HG03196 (cell line): ENCODE measurements around the gene NAPB.

Experiments used
- ATAC-seq: cut with Tn5 transposase; IDR thresholded peaks from one replicate; pipeline ENCODE4 v1.9.1; 2021; ENCODE audit not compliant: unreplicated experiment

NAPB gene

DNA sequence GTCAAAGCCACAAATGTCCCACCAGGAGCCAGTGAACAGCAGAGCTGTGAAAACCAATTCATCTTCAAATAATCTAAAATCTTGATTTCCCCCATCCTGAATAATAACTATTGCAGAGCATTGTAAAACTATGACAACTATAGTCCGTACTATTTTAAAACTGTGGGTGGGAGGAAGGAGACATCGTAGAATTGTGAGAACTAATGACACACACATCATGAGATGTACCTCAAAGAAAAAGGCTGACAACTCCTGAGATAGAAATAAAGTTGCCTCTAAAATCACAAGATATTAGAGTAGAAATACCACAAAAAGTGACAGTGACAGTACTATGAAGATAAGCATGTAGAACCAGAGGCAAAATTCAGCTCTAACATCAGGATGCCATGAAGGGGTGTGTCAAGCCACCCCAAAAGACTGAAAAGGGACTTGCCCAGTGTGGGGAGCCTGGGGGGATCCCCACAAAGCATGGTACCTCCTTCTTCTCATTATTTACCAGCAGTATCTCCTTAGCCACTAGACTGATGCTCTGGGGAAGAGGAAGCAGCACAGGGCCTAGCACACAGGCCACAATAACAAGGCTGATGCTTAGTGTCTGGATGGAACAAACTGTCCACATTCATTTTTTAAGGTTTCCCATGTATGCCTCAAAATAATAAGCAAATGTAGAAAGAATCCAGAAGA is 13.4 kb downstream of the NAPB start:
- ATAC-seq: no peak

DNA sequence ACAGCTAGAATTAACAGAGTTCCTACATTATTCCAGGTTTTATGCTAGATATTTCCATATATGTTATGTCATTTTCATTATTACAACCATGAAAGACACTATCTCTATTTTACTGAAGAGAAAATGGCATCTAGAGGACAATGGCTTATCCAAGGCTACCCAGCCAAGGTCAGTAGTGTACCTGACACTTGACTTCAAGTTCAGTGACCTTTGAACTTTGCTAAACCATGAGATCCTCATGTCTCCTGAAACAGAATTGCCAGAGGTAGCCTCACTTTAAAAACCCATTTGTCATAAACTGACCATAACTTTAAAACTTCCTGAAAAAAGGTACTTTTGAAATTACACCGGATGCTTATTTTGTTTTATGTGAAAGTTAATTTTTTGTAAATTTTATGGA is 14.4 kb downstream of the NAPB start:
- no peak for ATAC-seq

DNA sequence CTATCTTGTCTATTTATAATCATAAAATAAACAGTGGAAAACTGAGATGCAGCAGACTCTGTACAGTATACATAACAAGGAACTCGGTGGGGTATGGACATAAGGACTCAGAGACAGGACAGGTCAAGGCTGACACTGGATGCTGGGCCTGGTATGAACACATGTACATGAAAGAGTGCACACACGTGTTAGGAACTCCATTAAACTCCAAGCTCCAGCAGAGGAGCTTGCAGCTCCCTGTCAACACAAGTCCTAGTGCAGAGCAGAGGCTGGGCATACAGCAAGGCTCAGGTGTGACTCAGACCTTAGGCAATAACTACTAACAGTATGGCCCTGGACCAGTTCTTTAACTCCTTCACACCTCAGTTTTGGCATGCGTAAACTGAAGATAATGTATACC is 17.1 kb downstream of the NAPB start:
- no peak for ATAC-seq

DNA sequence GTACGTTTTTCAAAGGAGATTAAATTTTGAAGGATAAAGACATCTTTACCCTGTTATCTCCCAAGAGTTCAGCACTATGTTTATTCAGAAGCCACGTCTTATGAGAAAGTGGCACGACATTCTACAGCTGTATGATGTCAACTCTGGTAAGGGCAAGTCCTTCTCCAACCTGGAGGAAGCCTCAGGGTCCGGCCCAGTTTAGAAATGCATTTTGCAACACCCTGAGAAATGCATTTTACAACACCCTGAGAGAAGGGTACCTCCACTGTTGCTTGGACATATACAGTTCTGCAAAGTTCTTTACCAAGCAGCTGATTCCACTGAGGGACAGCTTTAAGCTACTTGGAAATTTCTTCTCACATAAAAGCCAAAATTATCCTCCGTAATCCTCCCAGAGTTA is 17.5 kb downstream of the NAPB start:
- no peak for ATAC-seq

DNA sequence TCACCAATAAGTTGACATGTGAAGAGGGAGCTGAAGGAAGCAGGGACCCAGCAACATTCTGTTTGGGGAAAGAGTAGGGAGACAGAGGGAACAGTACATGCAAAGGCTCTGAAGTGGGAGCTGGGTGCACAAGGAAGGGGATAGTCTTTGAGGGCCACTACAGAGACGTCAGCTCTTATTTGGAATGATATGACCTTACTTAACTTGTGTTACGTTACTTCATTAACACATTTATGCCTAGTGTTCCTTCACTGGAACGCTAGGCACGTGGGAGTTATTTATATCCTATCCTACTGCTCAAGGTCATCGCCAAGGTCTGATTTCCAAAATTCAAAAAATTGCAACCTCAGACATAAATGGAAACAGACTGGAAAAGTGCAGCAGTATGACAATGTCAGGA is 20.2 kb downstream of the NAPB start:
- ATAC-seq: no peak

DNA sequence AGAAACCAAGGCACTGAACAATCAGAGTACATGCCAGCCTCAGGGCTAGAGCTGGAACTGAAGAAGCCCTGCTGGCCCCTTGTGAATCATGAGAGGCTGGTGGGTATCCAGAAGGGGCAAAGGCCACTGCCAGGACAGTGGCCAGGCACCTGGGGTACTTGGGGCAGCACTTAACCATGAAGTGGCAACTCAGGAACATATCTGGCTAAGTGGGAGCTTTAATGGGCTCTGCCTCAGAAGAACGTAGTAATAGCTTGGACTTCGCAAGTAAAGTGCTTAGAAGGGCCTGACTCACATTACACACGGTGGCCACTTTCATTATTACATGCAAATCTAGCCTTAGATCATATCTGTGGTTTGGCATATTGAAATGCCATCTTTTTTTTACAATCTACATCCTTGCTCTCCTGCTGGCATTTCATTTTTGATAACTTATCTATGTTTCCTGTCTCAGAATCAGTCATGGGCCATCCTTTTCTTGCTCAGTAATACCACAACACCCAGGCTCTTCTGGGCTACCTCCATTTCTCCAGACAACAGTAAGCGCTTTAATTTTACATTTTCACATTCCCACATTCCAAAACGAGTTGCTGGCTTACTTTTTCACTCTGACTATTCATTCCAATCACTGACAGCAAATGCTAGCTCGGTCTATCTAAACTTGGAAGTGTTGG is 21.6 kb downstream of the NAPB start:
- no peak for ATAC-seq

DNA sequence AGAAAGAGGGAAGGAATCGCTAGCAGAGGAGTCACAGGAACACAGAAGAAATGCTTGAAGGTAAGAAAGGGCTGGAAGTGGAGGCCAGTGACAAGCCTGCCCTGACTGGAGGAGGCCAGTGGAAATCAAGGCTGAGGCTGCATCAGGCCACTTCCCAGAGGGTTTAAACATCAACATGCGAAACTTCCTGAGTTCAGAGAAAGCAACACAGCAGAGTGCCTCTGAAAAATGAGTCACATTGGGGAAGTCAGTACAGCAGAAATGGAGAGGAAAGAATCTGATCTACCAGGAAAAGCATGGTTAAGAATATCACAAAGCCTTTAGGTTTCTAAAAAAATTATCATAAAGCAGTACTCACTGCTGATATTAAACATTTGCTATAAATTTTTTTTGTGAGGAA is 23.3 kb downstream of the NAPB start:
- no peak for ATAC-seq

DNA sequence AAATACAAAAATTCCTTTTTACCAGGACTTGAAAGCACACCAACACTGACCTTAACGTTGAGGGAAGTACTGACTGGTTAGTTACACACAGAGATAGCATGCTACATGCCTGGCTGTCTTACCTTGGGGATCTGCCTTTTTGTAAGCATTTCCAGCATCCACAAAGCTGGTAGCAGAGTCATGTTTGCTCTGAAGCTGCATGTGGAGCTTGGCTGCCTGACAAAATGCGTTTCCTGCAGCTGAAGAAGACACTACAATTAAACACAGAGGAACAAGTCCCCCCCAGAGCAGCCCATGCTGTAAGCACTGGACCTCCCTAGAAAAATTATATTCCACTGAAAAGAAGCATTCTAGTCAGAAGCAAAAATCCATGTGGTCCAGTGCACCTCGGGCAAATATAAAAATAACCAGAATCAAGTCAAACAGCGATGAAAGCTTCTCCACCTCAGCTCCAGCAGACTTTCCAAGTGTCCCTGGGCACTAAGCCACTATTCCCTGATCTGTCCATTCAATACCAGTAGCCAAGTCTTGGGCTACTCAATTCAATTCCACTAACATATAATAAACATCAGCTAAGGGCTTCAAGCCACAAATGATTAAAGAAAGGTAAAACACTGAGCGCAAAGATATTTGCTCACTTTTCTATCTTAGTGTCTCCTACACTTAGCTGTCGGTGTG is 24.2 kb downstream of the NAPB start:
- no peak for ATAC-seq

DNA sequence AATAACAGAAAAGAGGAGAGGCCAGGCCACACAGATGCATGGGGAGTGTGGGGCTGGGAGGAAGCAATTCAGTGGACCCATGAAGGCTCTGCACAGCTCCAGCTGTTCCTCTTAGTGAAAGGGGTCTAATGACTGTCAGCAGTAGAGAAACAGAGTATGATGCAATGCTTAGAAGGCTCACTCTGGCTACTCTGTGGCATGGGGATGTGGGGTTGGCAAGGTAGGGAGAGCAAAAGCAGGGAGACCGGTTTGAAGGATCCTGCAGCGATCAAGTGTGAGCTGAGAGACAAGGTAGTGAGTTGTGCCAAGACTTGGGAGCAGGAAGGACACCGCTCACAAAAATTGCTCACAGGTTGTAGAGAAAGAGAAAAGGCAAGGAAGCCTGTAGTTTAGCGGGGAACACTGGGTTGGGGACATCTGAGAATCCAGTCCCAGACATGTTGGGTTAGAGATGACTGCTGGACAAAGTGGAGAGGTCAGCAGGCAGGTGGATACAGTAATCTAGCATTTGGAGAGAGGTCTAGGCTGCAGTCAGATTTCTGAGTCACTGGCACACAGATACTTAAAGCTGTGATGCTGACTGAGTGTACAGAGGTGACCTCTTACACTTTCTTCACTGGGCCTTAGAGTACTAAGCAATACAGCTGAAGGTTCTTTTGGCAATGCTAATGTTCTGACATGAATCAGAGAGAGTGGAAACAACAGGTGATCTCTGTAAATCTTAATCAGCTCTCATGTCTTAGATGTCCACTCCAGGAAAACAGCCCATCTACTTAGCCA is 27.1 kb downstream of the NAPB start:
- ATAC-seq: no peak

DNA sequence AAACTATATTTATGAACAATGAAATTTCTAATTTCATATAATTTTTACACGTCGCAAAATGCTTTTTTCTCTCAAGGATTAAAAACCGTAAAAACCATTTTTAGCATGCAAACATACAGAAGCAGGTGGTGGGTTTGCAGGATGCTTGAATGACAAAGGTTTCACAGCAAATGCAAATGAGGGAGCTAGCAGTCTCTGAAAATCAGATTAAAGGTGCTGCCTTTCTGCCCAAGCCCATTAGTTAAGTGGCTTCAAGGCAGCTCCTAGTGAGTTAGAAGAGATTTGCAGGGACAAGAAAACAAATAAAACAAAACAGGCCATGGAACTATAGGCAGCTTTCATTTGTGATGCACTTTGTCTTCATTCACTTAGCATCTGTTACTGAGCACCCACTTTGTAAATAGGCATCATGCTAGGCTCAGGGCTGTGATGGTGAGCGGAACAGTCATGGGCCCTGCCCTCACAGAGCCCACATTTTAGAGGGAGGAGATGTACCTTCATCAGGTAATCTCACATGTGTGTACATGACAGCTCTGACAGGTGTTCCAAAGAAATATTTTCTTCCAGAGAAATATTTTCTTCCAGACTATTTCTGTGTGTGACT is 29.5 kb downstream of the NAPB start:
- ATAC-seq: no peak

DNA sequence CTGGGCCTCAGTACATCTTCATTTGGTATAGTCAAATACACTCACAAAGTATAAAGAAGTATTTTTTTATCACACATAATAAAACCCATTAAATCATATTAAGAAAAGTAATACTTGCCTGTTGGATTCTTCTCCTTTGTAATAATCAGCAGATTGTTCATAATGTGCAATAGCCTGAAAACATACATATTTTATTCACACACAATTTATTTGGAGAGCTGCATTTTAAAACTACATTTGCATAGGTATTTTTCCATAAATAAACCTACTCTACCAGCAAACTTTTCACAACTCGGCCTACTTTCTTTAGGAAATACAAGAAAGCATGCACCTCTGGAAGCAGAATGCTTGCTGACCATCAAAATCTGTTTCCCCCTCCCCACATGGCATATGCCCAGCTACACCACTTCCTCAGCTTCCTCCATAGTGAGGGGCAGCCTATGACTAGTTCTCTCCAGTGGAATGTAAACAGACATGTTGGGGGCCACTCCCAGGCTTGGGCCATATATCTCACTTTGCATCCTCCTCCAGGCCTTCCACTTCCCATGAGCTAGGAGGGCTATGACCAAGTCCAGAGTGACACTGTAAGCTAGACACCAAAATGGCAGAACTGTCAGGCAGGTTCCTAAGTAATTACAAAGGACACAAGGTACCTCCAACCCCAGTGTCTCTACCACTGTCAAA is 31.1 kb downstream of the NAPB start:
- ATAC-seq: no peak

DNA sequence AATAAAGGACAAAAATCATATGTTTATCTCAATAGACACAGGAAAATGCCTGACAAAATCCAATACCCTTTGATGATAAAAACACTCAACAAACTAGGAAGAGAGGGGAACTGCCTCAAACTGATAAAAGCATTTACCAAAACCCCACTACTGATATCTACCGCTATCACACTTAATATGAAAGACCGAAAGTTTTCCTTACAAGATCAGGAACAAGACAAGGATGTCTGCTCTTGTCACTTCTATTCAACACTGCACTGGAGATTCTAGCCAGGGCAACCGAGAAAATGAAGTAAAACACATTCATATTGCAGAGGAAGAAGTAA is 34.2 kb downstream of the NAPB start:
- no peak for ATAC-seq

DNA sequence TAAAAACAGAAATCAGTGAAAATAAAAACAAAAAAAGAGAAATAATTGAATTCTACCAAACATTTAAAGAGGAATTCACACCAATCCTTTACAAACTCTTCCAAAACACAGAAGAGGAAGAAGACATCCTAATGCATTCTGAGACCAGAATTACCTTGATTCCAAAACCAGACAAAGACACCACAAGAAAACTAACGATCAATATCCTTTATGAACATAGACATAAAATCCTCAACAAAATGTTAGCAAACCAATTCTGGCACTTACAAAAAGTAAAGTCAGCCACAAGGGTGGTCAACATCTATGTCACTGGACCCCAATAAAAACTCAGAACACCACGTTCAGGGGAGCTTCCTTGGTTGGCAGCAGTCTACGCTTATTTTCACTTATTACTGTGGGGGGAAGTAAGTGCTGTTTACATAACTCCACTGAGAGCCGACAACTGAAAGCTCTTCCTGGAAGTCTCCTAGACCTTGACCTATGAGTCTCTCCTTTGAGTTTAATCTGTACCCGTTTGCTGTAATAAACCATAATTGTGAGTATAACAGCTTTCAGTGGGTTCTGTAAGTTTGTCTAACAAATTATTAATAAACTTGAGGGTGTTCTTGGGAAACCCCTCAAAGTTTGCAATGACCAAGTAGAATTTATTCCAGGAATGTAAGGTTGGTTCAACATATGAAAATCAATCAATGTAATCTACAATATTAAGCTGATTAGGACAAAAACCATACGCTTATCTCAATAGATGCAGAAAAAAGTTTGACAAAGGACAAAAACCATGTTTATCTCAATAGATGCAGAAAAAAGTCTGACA is 34.8 kb downstream of the NAPB start:
- ATAC-seq: no peak

DNA sequence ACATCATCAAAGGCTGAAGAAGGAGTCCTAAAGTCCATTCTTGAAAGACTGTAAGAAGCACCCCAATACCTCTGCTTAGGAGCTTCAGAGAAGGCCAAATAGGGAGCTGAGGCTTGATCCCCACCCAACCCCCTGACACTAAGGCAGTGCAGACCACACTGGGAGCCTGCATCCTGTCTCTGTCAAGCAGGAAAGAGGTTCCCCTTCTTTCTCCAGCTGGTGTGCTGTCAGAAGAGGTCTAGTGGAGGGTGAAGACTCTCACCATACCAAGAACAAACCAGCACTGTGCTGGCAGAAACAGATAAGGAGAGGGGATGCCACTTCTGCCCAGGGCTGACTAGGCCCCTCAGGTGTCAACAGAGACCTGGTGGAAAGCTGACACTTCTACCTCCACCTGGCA is 39.4 kb downstream of the NAPB start:
- ATAC-seq: no peak

DNA sequence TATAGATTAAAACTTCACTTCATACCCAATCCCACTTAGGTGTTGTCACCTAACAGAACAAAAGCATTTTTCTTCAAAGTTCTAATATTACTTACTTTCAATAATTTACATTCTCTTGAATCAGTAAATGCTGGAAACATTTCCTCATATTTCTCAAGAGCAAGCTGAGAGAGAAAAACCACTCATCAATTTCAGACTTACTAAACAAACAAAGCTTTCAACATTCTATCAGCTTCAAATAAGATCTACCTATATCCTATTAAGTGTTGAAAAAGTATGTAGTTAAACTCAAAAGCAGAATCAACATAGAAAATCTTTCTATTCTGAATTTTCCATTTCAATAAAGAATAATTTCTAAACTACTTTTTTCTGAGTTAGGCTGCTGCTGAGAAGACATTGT is 41.5 kb downstream of the NAPB start:
- ATAC-seq: no peak

DNA sequence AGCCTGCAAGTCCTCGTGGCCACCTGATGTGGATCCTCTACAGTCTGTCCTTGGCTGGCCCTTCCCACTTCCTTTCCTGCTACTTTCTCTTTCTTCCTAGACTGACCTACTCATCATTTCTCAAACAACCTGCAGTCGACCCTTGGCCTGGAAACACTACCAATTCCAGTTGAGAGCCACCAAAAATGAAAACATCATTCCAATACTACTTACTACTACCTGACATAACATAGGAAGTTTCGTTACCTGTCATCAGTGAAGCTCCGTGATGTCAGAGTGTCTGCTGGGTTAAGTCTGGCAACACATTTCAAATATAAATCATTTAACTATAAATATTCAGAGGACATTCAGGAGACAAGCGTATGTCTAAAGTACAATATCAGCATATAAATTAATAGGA is 45.5 kb downstream of the NAPB start:
- ATAC-seq: no peak

DNA sequence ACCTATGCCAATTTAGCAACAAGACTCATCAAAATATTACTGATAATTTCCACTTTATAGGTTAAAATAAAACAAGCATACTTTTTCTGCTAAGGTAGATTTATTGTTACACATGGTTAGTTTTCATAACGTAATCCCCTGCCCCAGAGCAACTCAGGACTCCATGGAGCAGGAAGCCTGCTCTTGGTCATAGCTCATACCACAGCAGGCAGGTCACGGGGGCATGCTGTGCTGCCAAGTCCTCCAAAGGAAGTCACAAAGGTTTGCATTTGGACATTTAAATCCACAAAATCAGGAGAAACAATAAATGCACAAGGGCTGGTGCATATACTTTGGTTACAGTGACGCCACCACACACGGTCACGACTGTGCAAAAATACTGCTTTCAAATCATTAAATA is 46.8 kb downstream of the NAPB start:
- ATAC-seq: no peak

DNA sequence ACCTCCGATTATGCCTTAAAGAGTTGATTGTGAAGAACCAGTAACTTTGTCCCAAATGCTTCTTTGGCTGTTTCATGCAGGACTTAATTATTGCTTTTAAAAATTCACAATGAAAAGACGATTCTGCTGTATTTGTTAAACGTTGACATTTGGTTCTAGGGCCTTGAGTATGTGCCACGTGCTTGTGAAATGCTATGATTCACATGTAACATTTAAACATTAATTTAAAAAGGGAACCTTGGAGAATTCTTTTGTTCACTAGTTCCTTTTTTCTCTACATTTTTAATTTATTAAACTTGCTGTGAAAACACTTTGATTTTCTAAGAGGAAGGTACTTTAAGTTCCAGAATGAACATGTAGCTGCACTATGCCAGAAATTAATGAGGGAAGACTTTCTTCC is 49.8 kb downstream of the NAPB start:
- no peak for ATAC-seq

DNA sequence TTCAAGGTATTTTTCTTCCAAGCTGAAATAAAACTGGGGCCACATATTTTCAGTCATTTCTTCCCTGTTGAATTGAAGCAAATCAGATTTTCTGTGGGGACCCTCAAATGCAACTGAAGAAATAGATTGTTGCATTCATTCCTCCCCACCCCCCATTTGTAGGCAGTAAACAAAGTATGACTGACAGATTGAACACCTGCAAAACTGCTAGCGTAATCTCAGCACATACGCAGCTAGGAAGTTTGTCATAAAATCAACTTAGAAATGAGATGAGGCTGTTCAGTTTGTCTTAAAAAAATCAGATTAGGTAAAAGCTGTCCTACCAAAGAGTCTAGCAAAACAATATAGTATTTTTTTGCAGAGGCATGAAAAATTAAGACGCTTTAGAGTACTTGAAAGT is 50.4 kb downstream of the NAPB start:
- no peak for ATAC-seq

DNA sequence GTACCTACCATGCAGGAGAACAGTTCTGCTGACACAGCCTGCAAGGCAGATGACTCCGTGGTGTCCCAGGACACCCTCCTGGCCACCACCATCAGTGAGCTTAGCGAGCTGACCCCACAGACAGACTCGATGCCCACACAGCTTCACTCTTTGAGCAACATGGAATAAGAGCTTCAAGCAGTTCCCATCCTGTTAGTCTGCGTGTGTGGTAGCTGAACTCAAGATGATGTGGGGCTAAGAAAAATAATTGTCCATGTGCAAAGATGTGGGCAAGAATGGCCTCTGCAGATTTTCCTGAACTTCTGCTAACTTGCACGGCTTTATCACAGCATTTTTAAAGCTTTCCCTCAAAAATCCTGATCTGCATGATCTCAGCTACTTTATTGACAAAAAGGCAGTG is 51.0 kb downstream of the NAPB start:
- ATAC-seq: no peak
